EH (cell line): ENCODE results near the gene SIL1.

ENCODE experiments used
- DNase-seq: peaks from one replicate; pipeline ENCODE4 v3.0.0-alpha.2; 2015; ENCODE audit warnings: low read depth

Gene SIL1

GRCh38 chr5:138978581-138978980 lies 219.6 kb downstream of the SIL1 start:
- DNase-seq, result no peak

GRCh38 chr5:138978080-138978479 lies 220.1 kb downstream of the SIL1 start:
- peak; percentile 64 for DNase-seq

GRCh38 chr5:138975098-138975847 lies 222.9 kb downstream of the SIL1 start:
- DNase-seq, result peak; percentile 85

- DNase-seq, result no peak
These were observed 223.7 kb downstream of the SIL1 start for GRCh38 chr5:138974227-138975063.

- DNase-seq, result no peak
These were observed 225.3 kb downstream of the SIL1 start for GRCh38 chr5:138972836-138973235.

GRCh38 chr5:138972230-138972629 lies 225.9 kb downstream of the SIL1 start:
- no peak for DNase-seq

GRCh38 chr5:138969323-138970002 lies 228.7 kb downstream of the SIL1 start:
- DNase-seq, result no peak

- no peak for DNase-seq
These were observed 229.6 kb downstream of the SIL1 start for GRCh38 chr5:138968601-138969000.

- DNase-seq, result peak; percentile 64
These were observed 230.2 kb downstream of the SIL1 start for GRCh38 chr5:138967791-138968448.

GRCh38 chr5:138966236-138966985 lies 231.8 kb downstream of the SIL1 start:
- DNase-seq, result peak; percentile 24

GRCh38 chr5:138965626-138966025 lies 232.5 kb downstream of the SIL1 start:
- no peak for DNase-seq

GRCh38 chr5:138964647-138965201 lies 233.4 kb downstream of the SIL1 start:
- DNase-seq, result no peak

- peak; percentile 51 for DNase-seq
These were observed 234.3 kb downstream of the SIL1 start for GRCh38 chr5:138963763-138964371.

GRCh38 chr5:138962614-138963370 lies 235.4 kb downstream of the SIL1 start:
- peak; percentile 48 for DNase-seq

- no peak for DNase-seq
These were observed 236.4 kb downstream of the SIL1 start for GRCh38 chr5:138961729-138962128.

GRCh38 chr5:138961221-138961620 lies 236.9 kb downstream of the SIL1 start:
- no peak for DNase-seq

GRCh38 chr5:138960145-138960692 lies 237.9 kb downstream of the SIL1 start:
- no peak for DNase-seq

GRCh38 chr5:138956801-138957200 lies 241.4 kb downstream of the SIL1 start:
- DNase-seq, result no peak

- DNase-seq, result no peak
These were observed 242.4 kb downstream of the SIL1 start for GRCh38 chr5:138955671-138956295.
